GM19238 (cell line): Measurements from ENCODE around the gene NOTUM.

Experiments
- DNase-seq: peaks from one replicate; pipeline ENCODE4 v3.0.0; 2011; ENCODE audit warnings: low spot score; ENCODE audit not compliant: insufficient read length

Gene NOTUM

GRCh38 chr17:81911277-81911961 lies 49.6 kb downstream of the NOTUM start, which contains the start of gene PCYT2:
TSS of gene PCYT2 (minus strand) at chr17:81911399. CDS start at chr17:81911355, 44 bp downstream.
- DNase-seq = peak; percentile 100

DNA sequence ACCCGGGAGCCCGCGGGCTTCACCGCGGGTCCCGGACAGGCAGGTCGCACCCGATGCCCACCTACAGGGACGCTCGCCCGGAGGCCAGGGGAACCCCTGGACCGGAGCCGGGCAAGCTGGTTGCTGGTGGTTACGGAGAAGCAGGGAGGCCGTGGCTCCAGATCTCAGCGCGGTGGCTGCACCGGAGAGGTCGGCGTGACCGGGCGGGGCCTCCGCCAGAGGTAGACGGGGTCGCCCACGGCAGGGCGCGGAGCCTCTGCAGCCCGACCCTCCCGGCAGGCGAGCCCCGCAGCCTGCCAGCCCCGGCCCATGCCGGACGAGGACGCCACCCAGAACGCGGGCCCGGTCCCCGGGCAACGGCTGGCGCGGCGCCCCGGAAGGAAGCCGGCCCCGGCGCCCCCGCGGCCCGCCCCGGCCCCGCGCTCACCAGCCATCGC lies 50.1 kb downstream of the NOTUM start:
- no peak for DNase-seq

DNA sequence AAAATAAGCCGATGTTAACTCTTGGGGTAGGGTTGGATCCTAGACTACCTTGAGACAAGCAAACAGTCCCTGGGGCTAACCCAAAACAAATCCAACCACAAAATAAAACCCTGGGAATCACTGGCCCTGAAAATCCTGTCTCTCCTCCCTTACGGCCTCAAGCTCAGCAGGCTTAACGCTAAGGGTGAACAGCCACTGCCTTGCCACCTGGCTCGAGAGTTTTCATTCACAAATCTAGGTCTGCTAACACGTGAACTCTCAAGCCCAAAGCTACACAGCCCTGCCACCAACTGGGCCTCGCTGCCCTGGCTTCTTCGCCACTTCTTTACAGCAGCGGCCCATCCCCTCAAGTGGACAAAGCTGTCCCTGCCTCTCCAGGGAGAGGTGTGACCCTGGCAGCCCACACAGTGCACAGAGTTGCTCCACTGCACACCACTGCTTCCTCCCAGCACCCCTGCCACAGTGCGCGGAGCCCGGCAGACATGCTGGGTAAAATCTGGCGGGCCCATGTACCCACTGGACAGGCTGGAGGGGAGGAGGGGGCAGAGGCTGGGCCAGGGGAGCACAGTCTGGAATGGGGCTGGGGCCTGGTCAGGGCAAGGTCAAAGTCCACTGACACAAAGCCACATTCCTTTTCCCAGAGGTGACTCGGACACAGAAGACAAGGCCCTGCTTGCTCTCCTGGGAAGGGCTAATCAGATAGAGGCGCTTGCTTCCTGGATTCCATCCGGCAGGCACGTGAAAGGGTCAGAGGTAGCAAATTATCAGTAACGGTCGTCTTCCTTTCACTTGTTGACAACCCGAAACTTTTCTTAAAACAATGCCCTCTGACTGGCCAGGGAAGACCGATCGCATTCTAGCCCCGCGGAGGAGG lies 50.8 kb downstream of the NOTUM start:
- no peak for DNase-seq

DNA sequence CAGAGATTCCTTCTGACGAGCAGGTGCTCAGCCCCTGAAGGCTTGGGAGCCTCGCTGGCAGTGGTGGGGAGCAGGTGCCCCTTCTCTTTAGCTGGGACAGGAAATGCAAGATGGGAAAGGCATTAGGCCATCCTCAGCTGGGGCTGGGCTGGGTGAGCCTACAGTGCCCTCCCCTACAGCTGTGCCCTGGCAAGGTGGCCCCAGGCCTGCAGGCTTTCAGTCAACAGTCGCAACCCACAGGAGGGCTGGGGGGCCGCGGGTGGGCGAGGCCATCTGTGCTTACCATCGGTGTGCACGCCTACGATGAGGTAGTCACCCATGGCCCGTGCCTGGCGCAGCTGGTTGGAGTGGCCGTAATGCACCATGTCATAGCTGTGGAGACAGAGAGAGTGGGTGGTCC lies 51.8 kb downstream of the NOTUM start:
- no peak for DNase-seq

- DNase-seq = no peak
Measured at GRCh38 chr17:81908793-81909192, 52.2 kb downstream of the NOTUM start.

DNA sequence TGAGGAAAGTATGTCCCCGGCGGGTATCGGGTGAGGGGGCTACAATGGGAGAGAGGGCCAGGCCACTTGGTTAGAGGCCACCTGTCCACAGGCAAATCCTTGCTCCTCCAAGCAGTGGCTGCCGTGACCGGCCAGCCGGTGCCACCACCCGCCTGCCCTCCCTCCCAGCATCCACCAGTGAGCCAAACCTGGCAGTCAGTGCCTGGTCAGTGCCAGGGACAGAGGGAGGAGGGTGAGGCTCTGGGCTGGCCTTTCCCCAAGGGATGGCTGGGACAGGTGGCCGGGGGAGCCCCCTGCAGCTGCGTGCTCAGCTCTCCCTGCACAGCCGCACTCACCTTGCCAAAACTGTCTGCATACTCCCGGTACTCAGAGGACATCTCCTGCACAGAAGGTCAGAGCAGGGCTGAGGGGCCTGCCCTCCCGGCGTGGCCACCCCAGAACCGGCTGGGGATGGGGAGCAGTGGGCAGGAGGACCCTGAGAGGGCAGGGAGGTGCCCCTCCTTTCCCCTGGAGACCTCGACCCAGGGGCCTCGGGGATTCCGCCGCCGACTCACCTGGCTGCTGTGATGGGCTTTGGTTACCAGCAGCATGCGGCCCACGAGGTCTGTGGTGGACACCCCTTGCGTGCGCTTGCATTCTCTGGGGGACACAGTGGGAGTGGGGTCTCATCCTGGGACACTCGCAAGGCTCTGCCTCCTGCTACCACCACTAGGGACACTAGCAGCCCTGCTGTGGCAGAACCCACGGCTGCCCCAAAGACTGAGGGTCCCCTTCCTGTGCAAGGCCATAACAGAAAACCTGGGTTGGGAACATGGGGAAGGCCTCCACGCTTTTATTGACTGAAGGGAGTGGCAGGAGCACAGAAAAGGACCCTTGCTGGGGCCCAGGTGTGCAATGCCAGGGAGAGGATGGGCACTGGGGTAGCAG lies 53.5 kb downstream of the NOTUM start:
- DNase-seq = no peak

DNA sequence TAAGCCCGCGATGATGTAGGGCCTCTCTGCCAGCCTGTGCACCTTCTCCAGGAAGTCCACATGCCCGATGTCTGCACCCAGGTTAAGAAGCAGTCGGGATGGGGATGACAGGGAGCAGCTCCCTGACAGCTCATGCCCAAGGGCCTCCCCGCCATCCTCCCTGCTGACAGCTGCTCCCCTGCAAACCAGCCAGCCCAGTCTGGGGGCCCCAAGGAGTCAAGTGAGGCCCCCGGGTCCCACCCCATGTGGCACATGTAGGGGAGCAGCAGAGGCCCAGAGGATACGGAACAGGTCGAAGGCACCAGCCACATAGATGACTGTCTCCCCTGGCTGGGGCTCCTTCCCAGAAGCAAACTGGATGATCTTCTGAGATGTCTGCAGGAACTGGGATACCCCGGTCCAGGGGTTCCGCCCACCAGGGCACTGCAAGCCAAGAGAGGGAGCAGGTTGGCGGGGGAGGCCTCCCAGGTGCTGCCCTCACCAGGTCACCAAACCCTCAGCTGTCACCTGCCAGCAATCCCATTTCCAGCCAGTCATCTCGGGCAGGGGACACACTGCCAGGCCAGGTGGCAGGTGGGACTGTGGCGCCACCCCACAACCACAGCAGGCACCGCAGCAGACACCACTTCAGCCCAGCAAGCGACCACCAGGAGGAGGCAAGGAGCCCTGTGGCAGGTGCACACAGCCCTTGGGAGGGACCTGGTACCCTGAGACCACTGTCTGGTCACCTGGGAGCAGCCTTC lies 54.3 kb downstream of the NOTUM start:
- DNase-seq = no peak

- DNase-seq = no peak
Measured at GRCh38 chr17:81905993-81906392, 55.0 kb downstream of the NOTUM start.

DNA sequence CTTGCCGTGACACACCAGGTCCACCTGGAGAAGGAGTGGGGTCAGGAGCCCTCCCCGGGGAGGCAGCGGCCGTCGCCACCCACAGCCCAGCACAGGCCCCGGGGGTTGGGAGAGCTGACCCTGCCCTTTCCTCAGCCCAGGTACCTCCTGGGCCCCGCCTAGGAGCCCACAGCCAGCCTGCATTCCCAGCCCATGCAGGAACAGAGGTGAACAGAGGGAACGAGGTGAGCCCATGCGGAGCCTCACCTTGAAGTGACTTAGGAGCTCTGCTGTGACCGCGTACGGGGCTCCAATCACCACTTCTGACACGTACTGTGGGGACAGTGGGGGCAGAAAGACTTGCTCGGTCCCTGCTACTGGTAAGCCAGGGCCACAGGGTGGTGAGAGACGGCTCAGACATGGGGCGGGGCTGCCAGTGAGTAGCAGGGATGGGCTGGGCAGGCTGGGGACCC lies 55.5 kb downstream of the NOTUM start:
- DNase-seq = no peak

GRCh38 chr17:81904600-81905423 lies 56.2 kb downstream of the NOTUM start:
- no peak for DNase-seq

DNA sequence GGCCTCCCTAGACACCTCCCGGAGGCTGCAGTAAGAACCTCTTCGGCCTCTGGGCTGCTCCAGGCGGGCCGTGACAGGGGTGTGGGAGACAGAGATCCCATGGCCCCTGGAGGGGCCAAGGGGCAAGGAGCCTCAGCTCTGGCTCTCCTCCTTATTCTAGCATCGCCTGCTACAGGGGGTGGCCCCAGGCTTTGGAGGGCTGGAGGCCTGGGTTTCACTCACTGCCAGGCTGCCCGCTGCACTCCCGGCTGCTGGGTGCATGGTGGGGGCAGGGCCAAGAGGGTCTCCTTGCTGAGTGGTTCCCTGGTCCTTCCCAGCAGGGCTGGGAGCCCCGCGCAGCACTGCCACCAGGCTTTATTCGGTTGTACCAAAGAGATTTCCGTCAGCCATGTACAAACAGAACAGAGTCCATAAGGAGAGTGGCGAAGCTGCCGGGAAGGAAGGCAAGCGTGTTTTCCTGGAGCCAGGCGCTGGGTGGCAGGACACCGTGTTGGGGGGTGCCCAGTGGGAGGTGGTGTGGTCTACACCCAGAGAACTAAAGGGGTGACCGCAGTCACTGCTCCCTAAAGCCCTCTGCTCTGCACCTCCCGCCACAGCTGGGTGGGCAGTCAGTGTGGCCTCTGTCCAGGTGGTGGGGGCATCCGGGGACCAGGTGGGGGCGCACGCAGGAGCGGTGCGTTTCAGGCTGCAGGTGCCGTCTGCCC lies 56.9 kb downstream of the NOTUM start:
- DNase-seq = no peak

DNA sequence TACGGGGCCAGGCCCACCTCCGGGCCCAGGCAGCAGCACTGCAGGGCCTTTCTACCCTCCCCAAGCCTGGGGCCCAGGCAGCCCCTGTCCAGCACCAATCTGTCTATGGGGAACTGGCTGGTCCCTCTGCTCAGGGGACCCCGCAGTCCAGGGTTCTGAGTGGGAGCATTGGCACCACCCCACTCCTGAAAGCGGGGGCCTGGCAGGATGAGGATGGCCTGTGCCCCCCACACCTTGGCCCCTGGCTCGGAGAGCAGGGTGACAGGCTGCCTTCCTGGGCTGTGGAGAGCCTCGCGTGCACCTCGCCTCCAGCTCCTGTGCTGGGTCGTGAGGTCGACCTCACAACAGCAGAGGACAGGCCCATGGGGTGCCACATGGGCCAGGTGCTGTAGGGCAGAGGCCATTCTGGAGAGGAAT lies 57.6 kb downstream of the NOTUM start:
- no peak for DNase-seq

- DNase-seq = no peak
Measured at GRCh38 chr17:81902653-81903414, 58.2 kb downstream of the NOTUM start.
